Ureter (tissue), 1 donor: ENCODE results near the gene SNORC. TPM values are rescaled to one million over a fixed set of nuclear protein-coding genes. Genes with fewer than 3 reads are reported as not detected.
"Not testable (repeated sequence)": the region's sequence is repeated elsewhere in the genome, so short reads cannot be mapped to it uniquely, and the experiment has no call there.

Experiments
- DNase-seq: peaks from one replicate; pipeline ENCODE4 v3.0.0-alpha.2; 2020; ENCODE audit warnings: low spot score
- total RNA-seq: library from RNA; stranded (reverse); gene quantifications from one replicate; pipeline ENCODE4 v1.2.4, GENCODE V29; 2023
- donor health status: DM: yes; HTN: yes; CAD: no.

SNORC gene
- total RNA-seq, 1 donor from 2014 or later = 7.3 TPM

DNA sequence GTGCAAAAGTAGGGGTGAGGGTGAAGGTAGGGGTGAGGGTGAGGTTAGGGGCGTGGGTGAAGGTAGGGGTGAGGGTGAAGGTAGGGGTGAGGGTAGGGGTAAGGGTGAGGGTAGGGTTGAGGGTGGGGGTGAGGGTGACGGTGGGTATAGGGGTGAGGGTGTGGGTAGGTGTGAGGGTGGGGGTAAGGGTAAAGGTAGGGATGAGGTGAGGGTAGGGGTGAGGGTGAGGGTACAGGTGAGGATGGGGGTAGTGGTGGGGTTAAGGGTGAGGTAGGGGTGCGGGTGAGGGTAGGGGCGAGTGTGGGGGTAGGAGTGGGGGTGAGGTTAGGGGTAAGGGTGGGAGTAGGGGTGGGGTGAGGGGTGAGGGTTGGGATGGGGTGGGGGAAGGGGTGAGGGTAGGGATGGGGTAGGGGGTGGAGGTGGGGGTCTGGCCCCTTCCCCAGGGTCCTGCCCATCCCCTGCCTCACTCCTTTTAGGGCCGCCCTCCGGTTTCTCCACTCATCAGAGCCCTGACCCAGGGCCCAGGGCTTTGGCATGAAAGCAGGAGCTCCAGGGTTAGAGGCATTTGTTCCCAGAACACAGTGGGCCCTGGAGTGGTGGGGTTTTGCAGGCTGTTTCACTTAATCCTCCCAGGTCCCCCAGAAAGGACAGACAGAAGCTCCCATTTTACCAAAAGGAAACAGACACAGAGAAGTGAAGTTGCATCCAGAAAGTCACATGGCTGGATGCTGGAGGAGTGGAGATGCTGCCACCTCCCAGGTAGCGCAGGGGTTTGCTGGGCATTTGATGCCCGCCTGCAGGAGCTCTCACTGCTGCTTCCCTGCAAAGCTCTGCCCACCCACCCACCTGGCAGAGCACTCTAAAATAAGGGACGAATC lies 26.9 kb downstream of the SNORC start:
- peak; percentile 38 for DNase-seq

DNA sequence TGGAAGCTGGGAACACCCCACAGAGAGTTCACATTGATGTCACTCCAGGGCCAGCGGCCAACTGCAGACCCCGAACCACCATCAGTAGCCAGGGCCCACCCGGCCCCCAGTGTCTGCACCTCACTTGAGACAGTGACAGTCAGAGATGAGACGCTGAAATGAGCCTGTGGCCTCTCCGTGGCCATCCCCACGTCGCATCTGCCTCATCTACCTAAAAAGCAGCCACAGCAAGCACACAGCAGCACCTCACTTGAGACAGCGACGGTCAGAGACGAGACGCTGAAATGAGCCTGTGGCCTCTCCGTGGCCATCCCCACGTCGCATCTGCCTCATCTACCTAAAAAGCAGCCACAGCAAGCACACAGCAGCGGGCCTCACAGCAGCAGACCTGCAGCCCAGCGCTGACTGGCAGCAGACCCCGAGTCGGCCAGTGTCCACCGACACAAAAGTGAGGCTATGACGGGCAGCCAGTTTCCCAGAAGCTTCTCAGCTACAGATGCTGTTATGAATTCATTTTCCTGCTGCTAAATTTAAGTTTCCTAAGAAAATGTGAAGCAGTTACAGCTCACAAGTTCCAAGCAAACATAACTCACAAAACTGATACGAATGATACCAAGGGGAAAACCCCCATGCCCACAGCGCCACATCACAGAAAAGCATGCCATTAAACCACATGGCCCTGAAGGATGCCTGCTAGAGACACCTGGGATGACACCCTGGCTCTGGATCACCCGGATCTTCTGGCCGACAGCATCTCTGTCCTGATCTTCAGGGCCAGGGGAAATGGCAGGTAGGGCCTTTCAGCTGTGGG lies 27.7 kb downstream of the SNORC start:
- DNase-seq = no peak

DNA sequence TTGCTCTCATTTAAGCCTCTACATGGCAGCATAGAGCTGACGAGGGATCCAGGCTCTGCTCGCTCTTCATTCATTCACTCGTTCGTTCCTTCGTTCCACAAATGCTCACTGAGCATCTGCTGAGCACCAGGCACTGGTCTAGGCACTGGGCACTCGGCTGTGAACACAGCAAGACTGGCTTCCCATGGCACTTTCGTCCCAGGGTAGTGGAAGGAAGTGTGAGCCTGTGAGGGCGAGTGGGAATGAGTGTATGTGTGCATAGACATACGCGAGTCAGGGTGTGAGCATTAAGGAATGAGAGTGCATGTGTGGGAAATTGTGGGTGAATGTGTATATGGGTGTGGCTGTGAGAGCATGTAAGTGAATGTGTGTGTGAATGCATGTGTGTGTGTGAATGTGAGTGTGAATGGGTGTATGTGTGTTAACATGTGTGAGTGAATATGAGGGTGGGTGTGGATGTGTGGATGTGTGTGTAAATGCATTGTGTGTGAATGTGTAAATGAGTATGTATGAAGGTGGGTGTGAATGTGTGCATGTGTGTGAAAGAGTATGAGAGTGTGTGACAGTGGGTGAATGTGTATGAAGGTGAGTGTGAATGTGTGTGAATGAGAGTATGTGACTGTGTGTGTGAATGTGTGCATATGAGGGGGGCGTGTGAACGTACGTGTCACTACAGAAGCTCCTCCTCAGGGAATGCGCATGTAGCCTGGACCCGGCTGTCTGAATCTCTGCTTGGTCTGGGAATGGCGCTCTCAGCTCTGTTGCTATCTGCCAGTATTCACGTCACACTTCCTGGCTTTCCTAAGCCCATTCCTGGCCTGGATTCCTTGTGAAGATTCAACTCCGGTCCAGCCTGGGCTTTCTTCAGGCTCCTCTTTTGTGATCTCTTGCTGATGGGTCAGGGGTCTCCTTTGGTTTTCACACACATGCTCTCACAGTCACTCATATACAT lies 28.8 kb downstream of the SNORC start:
- no peak for DNase-seq

DNA sequence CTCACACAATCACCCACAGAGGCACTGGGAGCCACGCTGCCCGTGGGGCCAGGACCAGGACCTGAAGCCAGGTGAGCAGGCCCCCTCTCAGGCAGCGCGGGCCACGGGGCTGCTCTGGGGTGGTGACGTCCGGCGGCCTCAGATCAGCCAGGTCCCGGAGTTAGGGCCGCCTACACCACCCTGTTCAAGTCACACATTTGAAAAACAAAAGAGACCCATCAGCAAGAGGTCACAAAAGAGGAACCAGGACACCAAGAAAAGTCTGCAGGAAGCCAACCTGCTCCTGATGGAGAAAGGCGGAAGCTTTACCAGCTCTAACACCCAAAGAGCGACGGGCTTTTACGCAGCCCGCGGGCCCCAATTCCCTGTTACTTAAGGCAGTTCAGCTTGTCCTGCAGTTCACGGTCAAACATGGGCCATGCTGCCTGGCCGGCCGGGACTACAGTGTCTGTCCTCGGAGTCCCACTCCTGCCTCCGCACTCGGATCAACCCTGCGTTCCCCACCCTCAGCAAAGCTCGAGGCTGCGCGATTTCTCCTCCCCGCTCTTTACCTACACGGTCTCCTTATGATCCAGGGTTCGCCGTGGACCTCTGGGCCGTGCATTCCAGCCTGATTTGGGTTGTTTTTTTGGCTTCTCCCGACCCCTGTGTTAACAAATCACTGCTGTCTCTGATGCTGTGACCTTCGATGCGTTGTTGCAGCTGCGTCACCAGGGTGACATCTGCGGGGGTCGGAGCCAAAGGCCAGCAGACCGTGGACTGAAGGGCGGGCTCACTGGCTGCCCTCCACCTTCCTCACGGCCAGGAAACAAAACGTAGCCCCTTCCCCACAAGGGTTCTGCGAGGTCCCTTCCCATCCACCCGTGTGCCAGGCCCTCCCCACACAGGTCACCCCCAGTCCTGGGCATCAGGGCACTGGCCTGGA lies 31.0 kb downstream of the SNORC start:
- DNase-seq = no peak

DNA sequence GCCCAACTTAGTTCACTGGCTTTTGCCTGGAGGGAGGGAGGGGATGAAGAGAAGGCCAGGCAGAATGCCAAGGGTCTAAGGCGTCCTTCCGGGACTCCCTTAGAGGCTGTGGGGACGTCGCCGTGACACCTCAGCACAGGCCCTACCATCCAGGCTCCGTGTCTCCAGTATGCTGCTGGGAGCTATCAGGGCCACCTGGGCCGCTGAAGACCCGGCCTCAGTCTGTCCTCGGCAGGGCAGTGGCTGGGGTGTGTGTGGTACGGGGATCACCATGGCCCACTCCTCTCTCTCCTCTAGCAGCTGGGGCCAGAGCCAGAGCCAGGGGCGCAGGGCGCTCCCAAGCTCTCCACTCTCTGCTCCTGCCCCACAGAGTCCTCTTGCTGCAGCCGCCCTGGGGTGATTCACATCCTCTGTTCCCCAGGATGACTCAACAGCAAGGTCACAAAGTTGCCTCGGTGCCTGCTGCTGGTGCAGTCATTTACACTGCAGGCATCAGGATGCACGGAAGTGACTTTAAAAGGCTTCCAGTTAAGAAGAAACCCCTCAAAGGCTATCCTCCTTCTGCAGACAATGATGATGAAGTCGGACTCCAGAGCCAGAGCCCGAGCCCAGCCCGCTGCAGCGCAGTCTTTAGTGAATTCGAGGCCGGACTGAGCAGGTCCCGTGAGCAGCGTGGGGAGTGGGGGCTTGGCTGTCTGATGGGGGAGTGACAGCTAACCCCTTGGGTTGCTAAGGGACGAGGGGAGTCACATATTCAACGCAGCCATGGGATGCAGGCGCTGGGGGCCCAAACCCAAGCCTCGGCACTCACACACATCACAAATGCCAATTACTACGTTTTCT lies 31.9 kb downstream of the SNORC start:
- no peak for DNase-seq

GRCh38 chr2:232903989-232904388 lies 33.9 kb downstream of the SNORC start:
- DNase-seq = no peak

DNA sequence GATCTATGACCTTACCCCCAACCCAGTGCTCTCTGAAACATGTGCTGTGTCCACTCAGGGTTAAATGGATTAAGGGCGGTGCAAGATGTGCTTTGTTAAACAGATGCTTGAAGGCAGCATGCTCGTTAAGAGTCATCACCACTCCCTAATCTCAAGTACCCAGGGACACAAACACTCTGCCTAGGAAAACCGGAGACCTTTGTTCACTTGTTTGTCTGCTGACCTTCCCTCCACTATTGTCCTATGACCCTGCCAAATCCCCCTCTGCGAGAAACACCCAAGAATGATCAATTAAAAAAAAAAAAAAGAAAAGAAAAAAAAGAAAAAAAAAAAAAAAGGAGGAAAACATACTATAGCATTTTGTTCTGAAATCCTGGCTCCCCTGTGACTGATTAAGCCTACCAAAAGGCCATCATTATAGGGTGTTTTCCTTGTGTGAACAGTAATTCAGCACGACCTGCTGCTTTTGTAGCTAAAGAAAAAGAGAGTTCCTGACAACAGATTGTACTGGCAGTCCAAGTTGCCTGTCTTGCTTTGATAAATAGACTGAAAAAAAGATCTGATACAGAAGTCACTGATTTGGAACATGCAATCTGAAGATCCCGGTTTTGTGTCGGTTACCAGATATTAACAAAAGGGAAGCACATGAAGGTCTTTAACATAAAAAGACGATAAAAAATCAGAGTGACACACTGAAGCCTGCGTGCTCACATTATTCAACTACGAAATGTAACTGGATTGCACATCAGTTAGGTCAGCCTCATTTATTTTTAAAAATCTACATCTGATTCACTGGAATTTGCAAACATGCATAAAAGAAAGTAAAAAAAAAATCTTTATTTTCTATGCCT lies 37.0 kb downstream of the SNORC start:
- not testable (repeated sequence) for DNase-seq

- not testable (repeated sequence) for DNase-seq
Measured at GRCh38 chr2:232907718-232908085, 37.6 kb downstream of the SNORC start.

- no peak for DNase-seq
Measured at GRCh38 chr2:232908695-232909094, 38.6 kb downstream of the SNORC start.

GRCh38 chr2:232910376-232910775 lies 40.3 kb downstream of the SNORC start:
- DNase-seq = no peak

- DNase-seq = no peak
Measured at GRCh38 chr2:232911712-232912277, 41.7 kb downstream of the SNORC start.

DNA sequence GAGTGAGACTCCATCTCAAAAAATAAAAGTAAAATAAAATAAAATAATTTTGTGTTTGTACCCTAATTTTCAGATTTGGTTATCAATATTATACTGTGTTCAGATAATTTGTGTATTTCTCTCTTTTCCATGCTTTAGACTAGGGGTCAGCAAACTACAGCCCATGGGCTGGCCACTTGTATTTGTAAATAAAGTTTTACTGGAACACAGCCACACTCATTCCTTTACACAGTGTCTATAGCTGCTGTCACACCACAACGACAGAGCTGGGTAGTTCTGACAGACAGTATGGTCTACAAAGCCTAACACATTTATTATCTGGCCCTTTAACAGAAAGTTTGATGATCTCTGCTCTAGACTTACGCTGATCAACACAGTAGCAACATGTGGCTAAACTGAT lies 43.8 kb downstream of the SNORC start:
- DNase-seq = no peak

DNA sequence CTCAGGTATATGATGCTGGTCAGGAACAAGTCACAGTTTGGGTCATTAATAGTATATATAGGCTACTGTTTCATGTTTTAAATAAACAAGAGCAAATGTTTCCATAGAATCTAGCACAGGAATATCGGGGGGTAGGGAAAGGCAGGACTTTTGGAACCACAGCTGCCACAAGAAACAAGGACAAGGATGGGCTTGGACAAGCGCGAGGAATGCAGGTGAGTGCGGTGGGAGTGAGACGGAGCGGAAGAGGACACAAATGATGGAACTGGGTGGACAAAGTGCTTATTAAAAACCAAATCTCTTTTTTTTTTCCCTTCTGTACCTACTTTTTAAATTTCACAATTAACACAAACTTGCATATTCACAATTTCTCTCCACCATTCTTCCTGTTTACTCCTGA lies 49.1 kb downstream of the SNORC start:
- no peak for DNase-seq

DNA sequence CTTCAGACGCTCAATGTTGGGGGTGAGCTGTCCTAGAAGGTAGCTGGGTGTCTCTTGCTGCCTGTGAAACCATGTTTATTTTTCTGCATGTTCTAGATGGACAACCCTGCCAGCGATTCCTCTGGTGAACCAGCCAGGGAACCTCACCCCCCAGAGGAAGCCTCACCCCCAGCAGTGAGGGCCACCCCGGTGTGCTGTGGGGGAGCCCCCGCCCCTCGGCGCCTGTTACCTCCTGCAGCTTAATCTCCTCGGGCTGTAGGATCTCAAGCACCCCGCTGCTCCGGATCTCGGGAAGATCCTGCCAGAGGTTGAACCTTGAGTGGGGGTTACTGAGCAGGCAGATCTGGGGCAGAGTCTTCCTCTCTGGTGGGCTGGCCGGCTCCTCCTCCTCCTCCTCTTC lies 50.0 kb downstream of the SNORC start:
- no peak for DNase-seq

GRCh38 chr2:232920760-232921159 lies 50.7 kb downstream of the SNORC start:
- DNase-seq = no peak

- DNase-seq = no peak
Measured at GRCh38 chr2:232924433-232924832, 54.4 kb downstream of the SNORC start.

GRCh38 chr2:232925153-232925820 lies 55.2 kb downstream of the SNORC start:
- no peak for DNase-seq

GRCh38 chr2:232925821-232926156 lies 55.7 kb downstream of the SNORC start:
- DNase-seq = no peak
